HG03457 (cell line): ENCODE results near the gene ISG20.
"Not testable (repeated sequence)": the region's sequence is repeated elsewhere in the genome, so short reads cannot be mapped to it uniquely, and the experiment has no call there.

Experiments
- ATAC-seq: cut with Tn5 transposase; IDR thresholded peaks from one replicate; pipeline ENCODE4 v1.9.1; 2021; ENCODE audit warnings: moderate number of reproducible peaks; ENCODE audit not compliant: unreplicated experiment

The ISG20 gene

DNA sequence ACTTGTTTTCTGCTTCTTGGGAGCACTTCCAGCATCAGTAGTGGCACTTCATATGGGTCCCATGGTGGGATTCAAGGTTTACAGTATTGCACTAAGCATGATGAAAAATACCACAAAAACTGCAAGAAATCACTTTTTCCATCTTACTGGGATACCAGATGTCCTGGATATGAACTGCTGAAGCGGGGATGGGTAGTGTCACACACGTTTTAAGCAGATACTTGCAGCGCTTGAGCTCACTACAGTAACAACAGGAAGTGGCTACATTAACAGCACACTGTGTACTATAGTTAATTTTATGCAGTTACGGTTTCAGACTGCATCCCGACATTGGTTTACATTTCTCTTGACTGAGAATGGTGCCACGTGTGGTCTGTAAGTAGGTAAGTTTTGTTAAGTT is 3.5 kb upstream of the ISG20 start:
- ATAC-seq = no peak

DNA sequence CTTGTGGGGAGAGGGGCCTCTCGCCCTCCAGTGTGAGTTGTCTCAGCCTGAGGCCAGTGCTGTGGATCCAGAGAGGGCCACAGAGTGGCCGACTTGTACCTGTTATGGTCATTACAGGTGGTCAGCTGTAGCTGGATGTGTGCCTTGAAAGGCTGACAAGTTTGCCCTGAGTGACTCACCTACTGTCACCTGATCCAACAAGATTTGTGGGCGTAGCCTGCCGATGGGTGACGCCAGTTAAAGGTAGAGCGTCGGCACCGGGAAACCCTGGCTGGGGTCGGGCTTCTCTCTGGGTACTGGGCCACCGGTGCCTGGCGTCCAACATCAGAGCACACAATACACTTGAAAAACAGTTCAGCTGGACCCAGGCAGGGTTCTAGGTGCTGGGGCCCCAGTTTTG is 2.8 kb upstream of the ISG20 start:
- no peak for ATAC-seq

GRCh38 chr15:88636654-88637053 is 2.2 kb upstream of the ISG20 start:
- ATAC-seq = no peak

DNA sequence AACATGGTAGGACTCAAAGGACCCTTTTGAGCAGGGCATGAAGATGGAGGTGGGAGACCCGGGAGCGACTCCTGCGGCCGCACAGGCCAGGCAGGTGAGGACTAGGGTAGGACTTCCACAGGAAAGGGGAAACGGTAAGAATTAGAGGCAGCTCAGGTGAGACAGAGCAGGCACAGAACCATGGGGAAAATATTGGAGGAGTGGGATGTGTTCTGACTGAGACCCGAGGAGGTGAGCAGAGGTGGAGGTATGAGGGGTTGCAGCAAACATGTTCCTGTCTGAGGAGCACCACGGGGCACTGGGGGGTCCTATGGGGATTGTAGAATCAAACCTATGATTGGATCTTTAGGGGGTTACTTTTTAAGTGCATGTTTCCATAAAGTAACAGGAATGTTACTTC is 1.4 kb upstream of the ISG20 start:
- no peak for ATAC-seq

GRCh38 chr15:88637841-88638625 is 783 bp upstream of the ISG20 start:
- no peak for ATAC-seq

DNA sequence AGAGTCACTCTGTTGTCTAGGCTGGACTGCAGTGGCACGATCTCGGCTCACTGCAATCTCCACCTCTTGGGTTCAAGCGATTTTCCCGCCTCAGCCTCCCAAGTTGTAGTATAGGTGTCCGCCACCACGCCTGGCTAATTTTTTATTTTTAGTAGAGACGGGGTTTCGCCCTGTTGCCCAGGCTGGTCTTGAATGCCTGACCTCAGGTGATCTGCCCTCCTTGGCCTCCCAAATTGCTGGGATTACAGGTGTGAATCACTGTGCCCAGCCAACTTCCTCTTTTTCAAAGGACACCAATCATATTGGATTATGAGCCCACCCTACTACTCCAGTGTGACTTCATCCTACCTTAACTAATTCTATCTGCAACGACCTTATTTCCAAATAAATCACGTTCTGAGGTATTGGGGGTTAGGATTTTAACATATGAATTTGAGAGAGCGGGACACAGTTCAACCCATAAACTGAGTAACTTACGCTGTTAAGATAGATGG is 3.2 kb downstream of the ISG20 start:
- ATAC-seq = no peak

DNA sequence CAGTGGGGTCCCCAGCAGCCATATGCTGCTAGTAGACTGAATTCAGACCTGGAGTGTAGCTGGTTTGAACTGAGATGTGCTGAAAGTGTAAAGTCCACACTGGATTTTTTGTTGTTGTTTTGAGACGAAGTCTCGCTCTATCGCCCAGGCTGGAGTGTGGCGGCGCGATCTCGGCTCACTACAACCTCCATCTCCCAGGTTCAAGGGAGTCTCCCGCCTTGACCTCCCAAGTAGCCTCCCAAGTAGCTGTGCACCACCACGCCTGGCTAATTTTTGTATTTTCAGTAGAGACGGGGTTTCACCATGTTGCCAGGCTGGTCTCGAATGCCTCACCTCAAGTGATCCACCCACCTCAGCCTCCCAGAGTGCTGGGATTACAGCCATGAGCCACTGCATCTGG is 3.7 kb downstream of the ISG20 start:
- ATAC-seq = not testable (repeated sequence)

DNA sequence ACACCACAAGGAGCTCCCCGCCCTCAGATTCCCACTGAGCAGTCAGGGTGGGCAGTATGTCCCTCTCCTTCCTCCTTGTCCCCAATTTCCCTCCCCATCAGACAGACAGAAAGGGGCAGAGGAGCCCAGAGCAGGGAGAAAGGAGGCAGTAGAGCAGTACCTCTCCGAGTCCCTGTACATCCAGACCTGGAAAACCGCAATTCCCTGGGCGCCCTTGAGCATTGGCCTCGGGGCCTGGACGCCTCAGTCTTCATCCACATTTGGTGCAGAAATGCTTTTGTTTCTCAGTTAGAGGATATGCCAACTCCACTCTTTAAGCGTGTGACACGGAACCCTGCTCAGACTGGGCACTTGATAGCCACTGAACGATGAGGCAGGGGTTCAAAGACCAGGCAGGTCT is 5.9 kb downstream of the ISG20 start:
- no peak for ATAC-seq

- no peak for ATAC-seq
Observed at GRCh38 chr15:88645171-88646087, 6.6 kb downstream of the ISG20 start.

- ATAC-seq = no peak
Observed at GRCh38 chr15:88646088-88646405, 7.2 kb downstream of the ISG20 start.

DNA sequence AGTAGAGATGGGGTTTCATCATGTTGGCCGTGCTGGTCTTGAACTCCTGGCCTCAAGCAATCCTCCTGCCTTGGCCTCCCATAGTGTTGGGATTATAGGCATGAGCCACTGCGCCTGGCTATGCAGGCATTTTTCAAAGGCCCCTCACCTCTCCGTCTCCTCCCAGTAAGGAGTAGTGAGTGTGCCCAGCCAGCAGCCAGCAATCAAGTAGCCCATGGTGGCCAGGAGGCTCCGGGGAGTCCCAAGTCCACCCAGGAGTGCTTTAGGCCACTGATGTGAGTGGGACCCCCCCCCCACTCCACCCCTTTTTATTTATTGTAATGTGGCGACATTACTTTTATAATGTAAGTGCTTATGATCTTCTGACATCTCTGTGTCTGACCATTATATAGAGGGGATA is 8.1 kb downstream of the ISG20 start:
- ATAC-seq = no peak

DNA sequence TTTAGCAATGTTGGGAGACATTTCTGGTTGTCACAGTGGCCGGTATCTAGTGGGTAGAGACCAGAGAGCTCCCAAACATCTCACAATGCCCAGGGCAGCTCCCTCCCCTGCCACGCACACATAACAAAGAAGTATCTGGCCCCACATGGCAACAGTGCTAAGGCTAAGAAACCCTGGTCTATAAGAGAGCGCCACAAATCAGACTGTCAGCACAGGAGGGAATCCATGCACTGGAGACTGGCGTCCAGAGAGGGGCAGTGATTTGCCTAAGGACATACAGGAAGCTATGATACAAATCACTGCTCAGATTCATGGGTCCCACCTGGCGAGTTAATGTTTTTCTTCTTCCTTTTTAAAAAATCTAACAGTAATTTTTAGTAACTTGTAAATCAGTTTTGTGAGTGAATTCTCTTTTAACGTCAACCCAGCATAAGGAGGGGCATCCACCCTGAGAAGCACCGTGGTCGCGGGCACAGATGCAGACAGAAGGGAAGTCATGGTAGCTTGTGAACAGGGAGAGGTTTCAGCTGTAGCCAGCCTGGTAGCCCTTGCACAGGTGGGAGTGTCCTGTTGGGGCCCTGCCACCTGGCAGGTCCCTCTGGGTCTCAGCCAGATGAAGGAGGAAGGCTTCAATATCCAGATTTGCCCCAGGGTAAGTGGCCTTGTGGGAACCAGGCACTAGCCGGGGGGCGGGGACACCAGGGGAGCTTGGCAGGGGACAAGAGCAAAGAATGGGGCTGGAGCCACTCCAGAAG is 8.7 kb downstream of the ISG20 start:
- no peak for ATAC-seq

DNA sequence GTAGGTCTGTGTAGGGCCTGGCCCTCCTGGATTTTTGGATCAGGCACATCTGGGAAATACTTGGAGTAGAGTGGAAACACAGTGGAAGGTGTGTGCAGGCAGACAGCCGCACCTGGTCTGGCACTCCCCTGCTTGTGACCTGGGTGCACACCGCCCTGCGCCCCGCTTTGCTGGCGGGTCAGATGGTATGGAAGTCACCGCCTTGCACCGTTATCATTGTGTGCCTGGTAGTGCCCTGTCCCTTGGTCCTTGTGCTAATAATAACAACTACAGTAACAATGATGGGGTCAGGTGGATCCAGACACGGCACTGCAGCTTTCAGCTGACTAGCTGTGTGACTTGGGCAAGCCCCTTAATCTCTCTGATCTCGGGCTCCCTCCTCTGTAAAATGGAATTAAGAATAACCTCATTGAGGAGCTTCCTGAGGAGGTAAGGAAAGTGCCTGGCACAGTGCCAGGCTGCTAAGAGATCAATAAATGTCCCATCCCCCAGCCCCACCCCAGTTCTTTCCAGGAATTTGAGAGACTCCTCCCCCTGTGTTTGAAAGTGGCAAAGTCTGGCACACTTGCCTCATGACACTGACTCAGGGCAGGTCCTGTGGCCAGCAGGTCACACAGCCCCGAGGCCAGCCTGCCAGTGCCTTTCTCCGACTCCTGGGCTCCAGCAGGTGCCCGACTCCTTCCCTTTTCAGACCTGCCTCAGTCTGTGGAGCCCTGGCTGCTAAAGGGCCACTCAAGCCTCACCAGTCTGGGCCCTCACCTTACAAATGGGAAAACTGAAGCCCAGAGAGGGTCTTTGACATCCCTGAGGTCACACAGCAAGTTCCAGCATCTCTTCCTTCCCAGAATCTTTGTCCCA is 9.8 kb downstream of the ISG20 start:
- ATAC-seq = no peak

GRCh38 chr15:88649286-88649733 is 10.5 kb downstream of the ISG20 start:
- peak; percentile 43 for ATAC-seq

GRCh38 chr15:88649753-88650551 is 11.1 kb downstream of the ISG20 start:
- no peak for ATAC-seq

DNA sequence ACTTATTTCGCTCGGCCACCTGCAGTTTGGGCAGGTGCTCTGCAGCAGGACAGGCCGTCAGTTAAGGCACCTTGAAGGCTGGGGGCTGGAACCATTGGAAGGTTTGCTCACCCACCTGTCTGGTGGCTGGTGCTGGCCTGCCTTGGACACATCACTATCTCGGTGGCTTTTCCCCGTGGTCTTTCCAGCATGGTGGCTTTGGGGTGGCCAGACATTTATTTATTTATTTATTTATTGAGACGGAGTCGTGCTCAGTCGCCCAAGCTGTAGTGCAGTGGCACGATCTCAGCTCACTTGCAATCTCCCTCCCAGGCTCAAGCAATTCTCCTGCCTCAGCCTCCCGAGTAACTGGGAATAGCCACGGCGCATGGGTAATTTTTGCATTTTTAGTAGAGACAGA is 11.7 kb downstream of the ISG20 start:
- no peak for ATAC-seq

DNA sequence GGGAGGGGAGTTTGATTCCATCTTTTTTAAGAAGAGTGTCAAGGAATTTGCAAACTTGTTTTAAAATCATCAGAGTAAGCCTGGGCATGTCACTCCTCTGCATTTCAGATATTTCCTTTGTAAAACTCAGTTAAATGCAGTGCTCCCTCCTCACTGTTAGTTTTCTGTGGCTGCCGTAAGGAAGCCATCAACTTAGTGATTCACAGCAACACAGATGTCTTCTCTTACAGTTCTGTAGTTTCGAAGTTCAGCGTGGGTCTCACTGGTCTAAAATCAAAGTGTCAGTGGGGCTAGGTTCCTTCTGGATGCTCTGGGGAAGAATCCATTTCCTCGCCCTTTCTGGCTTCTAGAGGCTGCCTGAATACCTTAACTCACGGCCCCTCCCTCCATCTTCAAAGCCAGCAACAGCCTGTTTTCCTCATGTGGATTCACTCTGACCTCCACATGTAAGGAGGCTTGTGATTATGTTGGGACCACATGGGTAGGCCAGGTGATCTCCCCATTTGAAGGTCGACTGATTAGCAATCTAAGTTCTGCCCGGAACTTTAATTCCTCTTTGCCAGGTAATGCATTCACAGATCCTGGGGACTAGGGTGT is 12.4 kb downstream of the ISG20 start:
- no peak for ATAC-seq

GRCh38 chr15:88651971-88652370 is 13.2 kb downstream of the ISG20 start:
- ATAC-seq = no peak
